ENCODE results near the gene GNB5.
"Not testable (repeated sequence)": the region's sequence is repeated elsewhere in the genome, so short reads cannot be mapped to it uniquely, and the experiment has no call there.

Gene GNB5

DNA sequence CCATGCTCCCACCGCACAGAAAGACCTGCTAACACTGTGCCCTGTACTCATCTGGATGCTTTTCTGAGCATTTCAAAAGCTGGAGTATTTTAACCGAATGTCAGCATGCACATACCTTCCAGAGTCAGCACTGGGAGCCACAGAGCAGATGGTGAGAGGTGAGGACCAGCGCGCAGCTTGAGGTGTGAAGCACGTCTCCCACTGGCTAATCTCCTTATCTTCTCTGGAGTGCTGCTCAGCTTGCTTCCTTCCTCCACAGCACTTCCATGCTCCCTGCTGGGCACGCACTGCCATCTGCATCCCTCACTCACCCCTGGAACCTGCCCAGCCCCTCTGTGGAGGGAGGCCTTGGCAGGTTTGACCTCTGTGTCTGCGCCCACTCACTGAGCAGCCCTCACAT lies at the start of gene GNB5:
TSS of gene GNB5 (minus strand) at position 186 of the 400 bp plus-strand sequence. CDS start 6,716 bp downstream, outside the sequence.
- DNase-seq = no peak

DNA sequence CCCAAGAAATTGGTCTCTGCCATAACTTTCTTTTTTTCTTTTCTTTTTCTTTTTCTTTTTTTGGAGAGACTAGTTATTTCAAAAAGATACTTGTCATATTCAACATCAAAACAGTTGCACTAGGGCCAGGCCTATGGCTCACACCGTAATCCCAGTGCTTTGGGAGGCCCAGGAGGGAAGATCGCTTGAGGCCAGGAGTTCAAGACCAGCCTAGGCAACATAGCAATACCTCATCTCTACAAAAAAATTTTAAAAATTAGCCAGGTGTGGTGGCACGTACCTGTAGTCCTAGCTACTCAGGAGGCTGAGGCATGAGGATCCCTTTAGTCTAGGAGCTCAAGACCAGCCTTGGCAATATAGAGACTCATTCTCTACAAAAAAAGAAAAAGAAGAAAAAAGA lies 49.0 kb upstream of the GNB5 start:
- DNase-seq = no peak

DNA sequence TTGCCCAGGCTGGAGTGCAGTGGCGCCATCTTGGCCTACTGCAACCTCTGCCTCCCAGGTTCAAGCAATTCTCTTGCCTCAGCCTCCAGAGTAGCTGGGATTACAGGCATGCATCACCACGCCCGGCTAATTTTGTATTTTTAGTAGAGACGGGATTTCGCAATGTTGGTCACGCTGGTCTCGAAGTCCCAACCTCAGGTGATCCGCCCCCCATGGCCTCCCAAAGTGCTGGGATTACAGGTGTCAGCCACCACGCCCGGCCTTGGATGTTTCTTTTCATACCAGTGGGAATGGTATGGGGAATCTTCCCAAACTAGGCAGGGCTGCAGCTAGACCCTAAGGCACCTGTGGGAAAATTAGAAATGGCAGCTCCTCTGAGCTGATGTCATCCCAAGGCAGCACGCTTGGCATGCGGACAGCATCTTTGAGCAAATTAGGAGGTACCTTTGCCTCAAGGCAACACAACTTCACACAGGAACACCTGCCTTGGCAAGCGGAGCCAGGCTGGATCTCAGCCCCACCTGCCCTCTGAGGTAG lies 47.9 kb upstream of the GNB5 start:
- not testable (repeated sequence) for DNase-seq

- DNase-seq = no peak
These were observed 47.0 kb upstream of the GNB5 start for GRCh38 chr15:52238149-52238548.

- DNase-seq = no peak
These were observed 44.8 kb upstream of the GNB5 start for GRCh38 chr15:52236013-52236412.

DNA sequence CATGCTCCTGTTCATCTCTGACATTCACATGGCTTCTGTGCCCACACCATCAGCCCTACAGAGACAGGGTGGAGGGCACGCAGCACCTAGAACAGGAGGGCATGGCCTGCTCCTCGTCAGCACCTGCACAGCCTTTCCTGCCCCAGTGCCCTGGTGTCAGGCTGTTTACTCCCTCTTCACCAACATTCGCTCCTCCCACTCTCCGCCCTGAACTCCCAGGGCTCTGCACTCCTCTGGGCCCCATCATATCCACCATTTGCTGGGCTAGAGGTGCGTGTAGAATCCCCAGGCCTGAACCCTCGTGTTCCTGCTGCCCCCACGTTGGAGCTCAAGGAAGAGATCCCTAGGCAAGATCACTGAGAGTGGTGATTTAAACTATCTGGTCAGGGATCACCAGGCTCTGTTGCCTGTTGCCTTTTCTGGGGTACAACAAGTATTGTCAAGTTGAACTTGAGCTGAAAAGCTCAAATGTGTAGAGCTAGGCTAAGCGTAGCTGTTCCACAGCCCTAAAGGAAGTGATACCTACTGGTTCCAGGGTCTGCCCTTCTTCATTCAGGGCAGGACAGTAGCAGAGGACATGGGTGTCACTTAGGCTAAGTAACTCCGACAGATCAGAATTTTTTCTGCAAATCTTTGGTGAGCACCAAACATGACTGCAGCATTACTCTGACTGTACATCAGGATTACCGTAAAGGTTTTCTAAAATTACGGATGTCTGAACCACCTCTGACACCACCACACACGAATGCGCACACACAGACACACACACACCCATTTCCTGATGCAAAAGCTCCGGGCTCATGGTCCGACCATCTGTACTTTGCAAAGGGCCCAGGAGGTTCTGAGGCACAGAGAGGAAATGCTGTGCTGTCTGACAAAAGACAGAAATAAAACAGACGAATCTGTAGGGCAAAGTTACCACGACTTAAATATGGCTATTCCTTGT lies 43.7 kb upstream of the GNB5 start:
- peak; percentile 18 for DNase-seq

DNA sequence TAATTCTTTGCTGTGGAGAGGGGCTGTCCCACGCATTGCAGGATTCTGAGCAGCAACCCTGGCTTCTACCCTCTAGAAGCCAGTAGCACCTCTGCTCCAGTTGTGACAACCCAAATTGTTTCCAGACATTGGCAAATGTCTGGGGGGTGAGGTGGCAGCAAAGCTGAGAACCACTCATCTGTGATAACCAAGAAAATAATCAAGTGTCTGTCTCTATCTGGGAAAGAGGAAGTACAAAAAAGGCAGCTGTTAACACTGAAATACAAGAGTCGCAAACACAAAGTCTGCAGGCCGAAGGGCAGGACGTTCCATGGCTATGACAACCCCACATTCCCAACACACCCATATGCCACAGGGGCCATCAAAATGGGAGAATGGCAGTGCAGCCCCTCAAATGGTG lies 42.2 kb upstream of the GNB5 start:
- DNase-seq = no peak

GRCh38 chr15:52232327-52232726 lies 41.1 kb upstream of the GNB5 start:
- DNase-seq = no peak

GRCh38 chr15:52230073-52230472 lies 38.9 kb upstream of the GNB5 start:
- no peak for DNase-seq

GRCh38 chr15:52228921-52229320 lies 37.7 kb upstream of the GNB5 start:
- DNase-seq = no peak

GRCh38 chr15:52227456-52227855 lies 36.3 kb upstream of the GNB5 start:
- peak; percentile 58 for DNase-seq

DNA sequence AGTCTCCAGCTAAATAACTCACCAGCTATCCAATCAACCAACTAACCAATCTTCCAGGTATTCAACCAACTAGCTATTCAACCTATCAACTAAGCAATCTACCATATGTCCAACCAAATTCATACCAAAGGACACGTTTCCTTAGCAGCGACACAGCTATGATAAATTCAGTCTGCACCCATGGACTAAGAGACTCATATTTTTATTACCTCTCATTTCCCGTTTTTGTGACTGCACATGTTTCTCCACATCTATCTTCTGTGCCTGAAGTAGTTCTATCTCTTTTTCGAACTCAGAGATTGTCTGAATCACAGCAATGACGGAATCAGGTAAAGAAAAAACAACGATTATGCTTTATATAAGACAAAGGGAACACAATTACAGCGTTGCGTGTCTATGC lies 34.0 kb upstream of the GNB5 start:
- no peak for DNase-seq

DNA sequence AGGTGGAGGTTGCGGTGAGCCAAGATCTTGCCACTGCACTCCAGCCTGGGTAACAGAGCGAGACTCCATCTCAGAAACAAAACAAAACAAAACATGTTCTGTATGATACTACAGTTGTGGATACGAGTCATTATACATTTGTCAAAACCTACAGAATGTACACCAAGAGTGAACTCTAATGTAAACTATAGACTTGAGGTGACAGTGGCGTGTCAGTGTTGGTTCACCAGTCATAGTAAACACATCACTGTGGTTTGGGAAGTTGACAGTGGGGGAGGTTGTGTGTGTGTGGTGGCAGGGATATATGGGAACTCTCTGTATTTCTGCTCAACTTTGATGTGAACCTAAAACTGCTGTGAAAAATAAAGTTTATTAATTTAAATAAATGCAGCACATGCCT lies 33.0 kb upstream of the GNB5 start:
- no peak for DNase-seq

DNA sequence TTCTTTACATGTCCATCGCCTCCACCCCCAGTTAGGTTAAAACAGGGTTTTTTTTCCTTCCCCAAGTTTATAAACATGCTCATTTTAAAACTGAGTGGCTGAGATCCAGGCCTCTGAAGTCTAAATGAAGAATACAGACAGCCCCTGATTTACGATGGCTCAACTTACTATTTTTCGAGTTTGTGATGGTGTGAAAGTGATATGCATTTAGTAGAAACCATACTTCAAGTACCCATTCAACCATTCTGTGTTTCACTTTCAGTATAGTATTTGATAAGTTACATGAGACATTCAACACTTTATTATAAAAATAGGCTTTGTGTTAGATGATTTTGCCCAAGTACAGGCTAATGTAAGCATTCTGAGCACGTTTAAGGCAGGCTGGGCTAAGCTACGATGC lies 30.5 kb upstream of the GNB5 start:
- DNase-seq = no peak

DNA sequence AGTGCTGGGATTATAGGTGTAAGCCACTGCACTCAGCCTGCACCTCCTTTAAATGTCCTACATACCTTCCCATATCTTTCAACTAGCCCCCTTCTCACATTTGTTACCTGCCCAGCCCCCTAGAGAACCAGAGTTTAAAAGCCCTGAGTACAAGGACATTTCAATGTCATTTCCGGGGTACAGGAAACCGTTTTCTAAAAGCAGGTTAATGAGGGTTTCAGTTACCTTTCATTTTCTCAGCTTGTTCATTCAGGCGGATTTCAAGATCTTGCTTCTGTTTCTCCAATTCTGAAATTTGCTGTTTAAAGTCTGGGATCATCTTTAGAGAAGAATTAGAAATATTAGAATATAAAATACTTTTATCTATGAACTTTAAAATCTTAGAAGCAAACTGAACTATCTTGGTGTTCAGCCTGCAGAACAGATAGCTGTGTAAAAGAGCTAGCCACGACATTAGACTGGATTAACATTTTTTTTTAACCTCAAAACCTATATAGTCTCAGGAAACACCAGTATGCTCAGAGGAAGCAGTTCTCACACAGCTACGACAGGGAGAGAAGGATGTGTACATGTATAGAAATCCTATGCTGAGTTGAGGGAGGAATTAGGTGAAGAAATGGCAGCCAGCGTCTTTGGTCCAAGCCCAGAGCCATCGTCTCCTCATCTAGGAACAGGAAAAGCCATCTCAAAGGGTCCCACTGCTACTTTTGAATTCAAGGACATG lies 29.9 kb upstream of the GNB5 start:
- DNase-seq = no peak

DNA sequence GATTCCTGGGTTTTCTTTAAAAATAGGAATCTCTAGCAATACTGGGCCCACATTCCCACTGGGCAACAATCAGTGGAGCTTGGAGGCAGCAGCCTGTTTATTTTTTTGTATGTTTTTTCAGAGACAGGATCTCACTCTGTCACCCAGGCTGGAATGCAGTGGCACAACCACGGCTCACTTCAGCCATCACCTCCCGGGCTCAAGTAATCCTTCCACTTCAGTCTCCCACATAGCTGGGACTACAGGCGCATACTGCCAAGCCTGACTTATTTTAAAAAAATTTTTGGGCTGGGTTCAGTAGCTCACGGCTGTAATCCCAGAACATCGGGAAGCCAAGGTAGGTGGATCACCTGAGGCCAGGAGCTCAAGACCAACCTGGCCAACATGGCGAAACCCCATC lies 29.1 kb upstream of the GNB5 start:
- no peak for DNase-seq

DNA sequence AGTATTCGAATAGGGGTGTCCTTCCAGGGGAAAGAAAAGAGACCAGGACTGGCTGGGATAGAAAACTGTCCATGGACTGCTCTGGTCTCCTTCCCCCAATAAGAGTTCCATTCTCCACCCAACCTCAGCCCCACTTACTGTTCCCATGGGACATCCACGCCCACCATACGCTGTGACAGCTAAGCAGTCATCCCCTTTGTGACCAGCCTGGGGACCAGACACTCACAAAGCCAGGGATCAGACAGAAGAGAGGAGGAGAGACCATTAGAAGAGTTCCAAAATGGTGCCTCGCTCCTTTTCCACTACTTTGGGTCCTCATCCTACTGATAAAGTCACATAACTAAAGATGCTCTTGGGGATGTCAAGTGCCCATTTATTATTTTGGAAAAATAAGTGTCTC lies 27.6 kb upstream of the GNB5 start:
- no peak for DNase-seq

GRCh38 chr15:52218371-52218770 lies 27.2 kb upstream of the GNB5 start:
- no peak for DNase-seq

DNA sequence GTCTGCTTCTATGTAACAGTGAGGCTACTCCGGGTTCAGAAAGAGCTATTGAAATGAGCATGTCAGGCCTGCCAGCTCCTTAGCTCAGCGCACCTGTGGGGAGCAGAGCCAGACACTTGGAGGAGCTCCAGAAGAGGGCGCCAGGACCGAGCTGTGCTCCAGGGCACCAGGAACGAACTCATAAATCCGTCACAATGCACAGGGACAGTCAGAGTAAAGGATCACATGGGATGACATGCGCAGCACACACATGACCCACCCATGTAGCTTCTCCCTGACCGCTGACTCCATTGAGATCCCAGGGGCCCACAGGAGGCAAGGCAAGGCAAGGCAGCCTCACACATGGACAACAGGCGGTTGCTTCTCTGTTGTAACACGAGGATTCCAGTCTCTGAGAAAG lies 26.0 kb upstream of the GNB5 start:
- DNase-seq = peak; percentile 25

- no peak for DNase-seq
These were observed 23.4 kb upstream of the GNB5 start for GRCh38 chr15:52214553-52214952.

GRCh38 chr15:52213206-52213605 lies 22.0 kb upstream of the GNB5 start:
- no peak for DNase-seq

GRCh38 chr15:52208306-52208946 lies 17.2 kb upstream of the GNB5 start:
- DNase-seq = peak; percentile 74

DNA sequence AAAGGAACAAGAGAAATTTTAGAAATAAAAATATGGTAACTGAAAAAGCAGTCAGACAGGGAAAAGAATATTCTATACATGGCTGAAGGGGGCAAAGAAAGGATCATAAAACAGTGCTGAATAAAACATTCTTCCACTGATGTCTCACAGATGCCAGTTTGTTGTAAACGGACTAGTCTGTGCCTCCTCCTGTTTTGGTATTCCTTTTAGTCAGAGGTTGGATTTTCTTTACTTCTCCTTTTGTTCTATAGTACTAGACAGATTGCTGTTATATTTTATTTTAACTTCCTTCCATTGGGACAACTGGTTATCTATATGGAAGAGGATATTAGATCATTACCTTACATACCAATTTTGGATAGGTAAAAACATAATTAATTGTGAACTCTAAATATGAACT lies 16.0 kb upstream of the GNB5 start:
- DNase-seq = no peak
